LNCAP (cell line): ENCODE results near the gene LRRIQ3.

Source experiments
- TF ChIP-seq, protein P1 (sequence below): fragments of 450-650 bp; IDR thresholded peaks from 2 replicates; pipeline ENCODE4 v1.5.1; 2017; ENCODE audit warnings: mild to moderate bottlenecking

The LRRIQ3 gene

DNA sequence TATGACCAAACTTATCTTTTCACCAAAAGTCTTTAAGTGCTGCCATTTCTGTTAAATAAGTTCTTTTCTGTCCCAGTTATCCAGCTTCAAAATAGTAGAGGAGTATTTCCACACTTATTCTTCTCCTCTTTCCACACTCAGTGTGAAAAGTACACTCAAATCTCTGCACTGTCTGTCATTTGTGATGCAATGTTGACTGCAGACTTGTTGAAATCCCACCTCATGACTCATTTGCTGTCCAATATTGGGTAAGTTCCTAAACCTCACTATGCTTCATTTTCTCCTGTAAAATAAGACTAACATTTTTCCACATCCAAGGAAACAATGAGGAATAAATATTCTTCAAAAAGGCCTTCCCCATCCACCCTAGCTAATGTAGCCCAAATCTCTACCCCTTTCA is 17.5 kb downstream of the LRRIQ3 start:
- TF ChIP-seq, protein P1, sequence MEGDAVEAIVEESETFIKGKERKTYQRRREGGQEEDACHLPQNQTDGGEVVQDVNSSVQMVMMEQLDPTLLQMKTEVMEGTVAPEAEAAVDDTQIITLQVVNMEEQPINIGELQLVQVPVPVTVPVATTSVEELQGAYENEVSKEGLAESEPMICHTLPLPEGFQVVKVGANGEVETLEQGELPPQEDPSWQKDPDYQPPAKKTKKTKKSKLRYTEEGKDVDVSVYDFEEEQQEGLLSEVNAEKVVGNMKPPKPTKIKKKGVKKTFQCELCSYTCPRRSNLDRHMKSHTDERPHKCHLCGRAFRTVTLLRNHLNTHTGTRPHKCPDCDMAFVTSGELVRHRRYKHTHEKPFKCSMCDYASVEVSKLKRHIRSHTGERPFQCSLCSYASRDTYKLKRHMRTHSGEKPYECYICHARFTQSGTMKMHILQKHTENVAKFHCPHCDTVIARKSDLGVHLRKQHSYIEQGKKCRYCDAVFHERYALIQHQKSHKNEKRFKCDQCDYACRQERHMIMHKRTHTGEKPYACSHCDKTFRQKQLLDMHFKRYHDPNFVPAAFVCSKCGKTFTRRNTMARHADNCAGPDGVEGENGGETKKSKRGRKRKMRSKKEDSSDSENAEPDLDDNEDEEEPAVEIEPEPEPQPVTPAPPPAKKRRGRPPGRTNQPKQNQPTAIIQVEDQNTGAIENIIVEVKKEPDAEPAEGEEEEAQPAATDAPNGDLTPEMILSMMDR, result no peak

DNA sequence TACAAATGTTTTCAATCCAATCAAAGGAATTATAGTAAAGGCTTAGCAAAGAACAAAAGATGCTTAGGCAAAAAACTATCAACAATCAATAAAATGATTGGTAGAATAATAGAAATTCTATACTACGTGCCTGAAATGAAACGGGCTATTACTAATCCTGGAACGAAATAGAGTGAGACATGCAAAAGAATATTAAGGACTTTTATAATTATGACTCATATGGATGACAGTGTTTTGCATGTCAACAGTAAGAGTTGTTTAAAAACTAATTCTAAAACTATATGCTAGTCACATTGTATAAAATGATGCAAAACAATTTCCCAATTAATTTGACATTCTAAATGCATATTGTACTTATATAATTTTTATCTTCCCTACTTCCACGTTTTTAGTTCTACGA is 35.6 kb downstream of the LRRIQ3 start:
- TF ChIP-seq, protein P1, result no peak

DNA sequence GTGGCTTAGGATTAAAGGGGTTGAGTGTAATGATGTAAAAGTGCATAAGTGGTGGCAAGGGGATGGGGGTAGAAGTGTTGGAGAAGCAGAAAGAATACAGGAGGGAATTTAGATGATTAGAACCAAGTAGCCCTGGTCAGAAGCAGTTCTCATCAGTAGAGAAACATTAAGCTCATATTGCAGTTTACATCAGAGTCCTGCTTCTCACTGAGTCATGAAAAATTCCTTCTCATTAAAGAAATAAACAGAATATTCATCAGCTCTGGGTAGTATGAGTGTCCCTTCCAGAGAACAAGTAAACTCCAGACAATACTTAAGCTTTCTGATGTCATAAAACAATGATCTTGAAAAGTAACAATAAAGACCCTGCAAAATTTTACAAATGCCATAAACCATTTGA is 36.5 kb downstream of the LRRIQ3 start:
- TF ChIP-seq, protein P1, result no peak

DNA sequence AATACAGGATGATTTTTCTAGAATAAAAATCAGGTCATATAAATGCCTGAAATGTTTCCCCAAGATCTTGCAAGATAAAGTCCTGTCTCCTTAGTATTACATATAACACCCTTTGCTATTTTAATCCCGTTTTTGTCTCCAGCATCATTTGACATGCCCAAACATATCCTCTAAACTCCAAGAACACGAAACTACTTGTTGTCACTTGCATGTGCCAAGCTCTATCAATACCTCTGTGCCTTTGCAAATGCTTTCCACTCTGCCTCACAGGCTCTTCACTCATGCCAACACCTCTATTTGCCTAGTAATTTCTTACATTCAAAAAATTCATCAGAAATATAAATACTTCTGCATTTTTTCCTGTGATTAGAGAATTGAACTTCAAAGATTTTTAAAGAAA is 37.9 kb downstream of the LRRIQ3 start:
- TF ChIP-seq, protein P1, result no peak

DNA sequence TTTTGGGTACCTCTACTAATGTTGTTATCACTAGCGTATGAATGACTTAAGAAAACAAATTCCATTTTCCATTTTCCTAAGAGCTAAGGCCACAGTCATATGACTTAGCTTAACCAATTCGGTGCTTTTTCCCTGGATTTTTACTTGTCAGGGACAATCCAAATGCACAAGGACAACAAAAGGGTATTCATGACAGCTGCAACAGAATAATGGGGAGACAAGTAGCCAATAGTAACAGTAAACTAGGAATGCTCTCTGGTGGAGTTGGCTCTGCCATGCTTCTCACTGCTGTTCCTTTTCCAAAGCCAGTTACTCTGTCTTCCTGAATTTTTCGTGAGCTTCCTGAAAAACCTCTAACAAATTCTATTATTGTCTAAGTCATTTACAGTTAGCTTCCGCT is 52.9 kb downstream of the LRRIQ3 start:
- TF ChIP-seq, protein P1, result no peak

DNA sequence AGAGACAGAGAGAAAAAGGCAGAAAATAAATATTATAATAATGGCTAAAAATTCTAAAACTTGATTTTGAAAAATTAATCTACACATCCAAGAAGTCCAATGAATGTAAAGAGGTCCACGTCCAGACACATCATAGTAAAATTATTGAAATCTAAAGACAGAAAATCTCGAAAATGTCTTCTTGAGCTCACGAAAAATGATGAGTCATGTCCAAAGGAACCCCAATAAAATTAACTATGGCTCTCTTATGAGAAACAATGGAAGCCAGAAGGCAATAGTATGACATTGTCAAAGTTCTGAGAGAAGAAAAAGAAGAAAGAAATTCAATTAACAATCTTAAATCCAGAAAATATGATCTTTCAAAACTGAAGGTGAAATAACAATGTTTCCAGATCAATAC is 84.6 kb downstream of the LRRIQ3 start:
- TF ChIP-seq, protein P1, result no peak

DNA sequence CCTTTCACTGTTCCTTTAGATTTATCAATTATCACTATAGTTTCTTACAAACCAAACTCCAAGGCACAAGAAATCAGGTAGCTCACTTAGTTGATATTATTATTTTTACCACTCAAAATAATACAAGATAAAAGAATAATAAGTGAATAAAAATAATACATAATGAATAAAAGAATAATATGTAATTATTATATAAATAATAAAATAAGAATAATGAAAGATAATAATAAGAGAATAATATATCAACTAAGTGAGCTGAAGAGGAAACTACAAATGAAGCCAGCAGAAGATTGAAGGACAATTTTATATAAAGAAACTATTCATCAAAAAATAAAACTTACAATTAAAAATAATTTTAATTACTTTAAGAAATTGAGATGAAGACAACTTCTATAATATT is 90.6 kb downstream of the LRRIQ3 start:
- TF ChIP-seq, protein P1, result no peak

DNA sequence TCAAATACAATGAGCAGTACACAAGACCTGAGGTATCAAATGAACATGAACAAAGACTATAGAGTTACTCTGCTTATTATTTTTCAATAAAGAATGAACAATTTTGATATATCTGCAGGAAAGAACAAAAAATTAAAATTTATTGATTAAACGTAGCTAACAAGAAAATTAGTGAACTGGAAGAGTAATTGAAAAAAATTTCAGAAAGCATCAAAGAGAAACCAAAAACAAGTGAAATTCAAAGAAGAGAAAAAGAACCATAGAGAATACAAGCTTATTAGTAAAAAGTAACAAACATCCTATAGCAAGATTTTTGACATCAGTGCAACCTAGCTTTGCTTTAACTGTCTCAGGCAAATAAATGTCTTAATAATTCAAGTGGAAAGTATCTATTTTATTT is 106.6 kb downstream of the LRRIQ3 start:
- TF ChIP-seq, protein P1, result no peak
